Subcutaneous abdominal adipose tissue (tissue), 5 donors: Measurements from ENCODE around the gene LACTBL1.
"Not testable (repeated sequence)": the region's sequence is repeated elsewhere in the genome, so short reads cannot be mapped to it uniquely, and the experiment has no call there.

Experiments
- H3K27ac ChIP-seq: one replicate; pipeline ENCODE4 v1.7.0; 2013; ENCODE audit warnings: low read depth, mild to moderate bottlenecking, inconsistent platforms, low read length, moderate library complexity
- H3K27me3 ChIP-seq, 5 donors: one replicate each; pipeline ENCODE4 v1.7.0; 2013; ENCODE audit warnings: low read length in 5 of 5, inconsistent platforms in 1 of 5; ENCODE audit not compliant: control insufficient read depth in 5 of 5, insufficient read depth in 4 of 5
- H3K36me3 ChIP-seq, 5 donors: one replicate each; pipeline ENCODE4 v1.7.0; 2013; ENCODE audit warnings: low read length in 5 of 5; ENCODE audit not compliant: control insufficient read depth in 5 of 5, insufficient read depth in 5 of 5
- H3K4me1 ChIP-seq, 5 donors: one replicate each; pipeline ENCODE4 v1.7.0; 2013; ENCODE audit warnings: low read length in 5 of 5, mild to moderate bottlenecking in 3 of 5, moderate library complexity in 1 of 5; ENCODE audit not compliant: control insufficient read depth in 5 of 5, insufficient read depth in 5 of 5
- H3K4me3 ChIP-seq, 5 donors: one replicate each; pipeline ENCODE4 v1.7.0; 2013; ENCODE audit warnings: low read length in 5 of 5, low read depth in 1 of 5
- H3K9ac ChIP-seq, 5 donors: one replicate each; pipeline ENCODE4 v1.7.0; 2013; ENCODE audit warnings: low read length in 5 of 5, mild to moderate bottlenecking in 4 of 5, moderate library complexity in 3 of 5
- H3K9me3 ChIP-seq, 5 donors: one replicate each; pipeline ENCODE4 v1.7.0; 2013; ENCODE audit warnings: low read length in 5 of 5; ENCODE audit not compliant: control insufficient read depth in 5 of 5
- donor health status: healthy.
- donor health status: healthy.
- donor health status: healthy.
- donor health status: healthy.
- donor health status: healthy.

Gene LACTBL1, protein sequence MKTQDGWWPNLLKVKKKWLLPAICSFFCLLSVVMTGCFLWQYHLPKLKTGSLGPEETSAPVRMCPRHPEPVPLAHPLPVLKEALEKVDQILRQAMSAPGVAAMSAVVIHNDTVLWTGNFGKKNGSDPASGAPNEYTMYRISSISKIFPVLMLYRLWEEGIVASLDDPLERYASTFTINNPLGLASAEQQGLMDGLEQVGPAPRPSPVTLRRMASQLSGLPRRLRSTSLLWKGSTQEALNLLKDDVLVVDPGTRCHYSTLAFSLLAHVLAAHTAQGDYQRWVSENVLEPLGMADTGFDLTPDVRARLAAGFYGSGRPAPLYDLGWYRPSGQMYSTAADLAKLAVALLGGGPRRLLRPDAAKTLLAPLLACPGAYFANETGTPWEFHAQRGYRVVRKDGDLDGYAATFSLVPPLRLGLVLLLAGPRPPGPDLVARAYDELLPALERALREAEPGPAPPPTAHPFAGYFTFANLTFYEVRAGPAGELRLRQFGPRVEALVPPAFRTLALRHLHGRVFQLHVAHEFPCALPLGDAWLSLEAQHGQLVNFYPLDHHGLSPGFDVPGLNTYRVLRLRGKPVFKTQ

DNA sequence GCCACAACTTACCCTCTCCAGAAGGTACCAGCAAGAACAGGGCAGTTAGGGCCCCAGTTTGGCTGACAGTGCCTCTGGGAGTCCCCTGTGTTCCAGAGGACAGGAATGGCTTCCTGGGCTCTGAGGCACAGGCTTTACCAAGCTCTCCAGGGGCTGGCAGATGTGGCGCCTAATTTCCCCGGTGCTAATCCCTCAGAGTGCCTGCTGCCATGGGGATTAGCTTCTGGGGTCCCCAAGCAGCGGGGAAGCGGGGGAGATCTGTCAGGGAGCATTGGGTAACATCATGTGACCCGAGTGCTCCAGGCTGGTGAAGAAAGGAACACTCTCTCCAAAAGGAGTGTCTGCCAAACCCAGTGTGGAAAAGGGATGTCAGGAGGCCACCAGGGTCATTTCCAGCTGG, at the start of gene LACTBL1:
TSS of gene LACTBL1 (minus strand) at position 107 of the 400 bp plus-strand sequence. CDS start 550 bp downstream, outside the sequence.
- Histone ChIP-seq H3K36me3 (no peaks in the 10 kb centered on the region), H3K4me1 (peaks cover 0 to 5% (median 0%) of the 10 kb centered on the region in 5 donors), H3K27me3 (peaks cover 12 to 40% (median 20%) of the 10 kb centered on the region in 5 donors), H3K9me3 (no peaks in the 10 kb centered on the region), H3K9ac (no peak within 1 kb of the TSS), H3K27ac (no peak within 1 kb of the TSS), H3K4me3 (no peak within 1 kb of the TSS)

DNA sequence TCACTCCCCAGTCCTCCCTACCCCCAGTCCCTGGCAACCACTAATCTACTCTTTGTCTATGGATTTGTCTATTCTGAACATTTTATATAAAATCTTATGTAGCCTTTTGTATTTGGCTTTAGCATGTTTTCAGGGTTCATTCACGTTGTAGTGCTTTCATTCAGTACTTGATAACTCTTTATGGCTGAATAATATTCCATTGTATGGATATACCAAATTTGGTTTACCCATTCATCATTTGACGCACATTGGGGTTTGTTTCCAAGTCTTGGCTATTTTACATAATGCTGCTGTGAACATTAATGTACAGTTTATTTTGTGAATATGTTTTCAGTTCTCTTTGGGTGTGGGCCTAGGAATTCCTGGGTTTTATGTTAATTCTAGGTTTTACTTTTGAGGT, 49.2 kb upstream of the LACTBL1 start:
- Histone ChIP-seq H3K9me3 (peaks cover 0 to 7% (median 0%) of the 10 kb centered on the region in 5 donors), H3K4me1 (peaks cover 0 to 28% (median 20%) of the 10 kb centered on the region in 5 donors), H3K27ac (no peak overlapping the region), H3K4me3 (no peak overlapping the region), H3K27me3 (no peaks in the 10 kb centered on the region), H3K9ac (no peak overlapping the region), H3K36me3 (no peaks in the 10 kb centered on the region)

DNA sequence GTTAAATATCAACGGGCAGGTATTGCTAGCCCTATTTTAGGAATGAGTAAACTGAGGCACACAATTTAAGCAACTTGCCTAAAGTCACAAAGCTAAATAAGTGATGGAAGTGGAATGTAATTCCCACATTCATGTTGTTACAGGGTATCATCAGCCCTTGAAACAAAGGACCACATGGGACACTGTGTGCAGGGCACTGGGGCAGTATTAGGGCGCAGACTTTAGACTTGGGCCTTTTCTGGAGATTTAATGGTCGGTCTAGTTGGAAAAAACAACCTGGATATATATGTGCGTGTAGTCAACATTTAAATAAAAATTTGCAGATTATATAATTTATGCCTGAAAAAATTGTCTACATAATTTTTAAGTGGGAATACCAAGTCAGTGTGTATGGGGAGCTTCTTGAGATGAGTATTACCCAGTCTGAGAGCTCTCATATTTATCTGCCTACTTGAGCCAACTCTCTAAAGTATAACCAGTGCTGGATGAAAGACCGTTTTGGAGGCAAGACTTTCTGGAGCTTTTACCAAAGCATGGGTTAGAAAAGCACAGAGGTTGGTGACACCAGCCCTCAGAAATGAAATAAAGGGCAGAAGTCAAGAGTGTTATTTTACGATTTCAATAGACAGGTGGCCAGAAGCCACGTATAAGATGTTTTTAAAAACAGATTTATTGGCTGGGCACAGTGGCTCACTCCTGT, 48.2 kb upstream of the LACTBL1 start:
- Histone ChIP-seq H3K36me3 (no peaks in the 10 kb centered on the region), H3K27ac (peak overlapping the region; percentile 29), H3K9me3 (peaks cover 0 to 7% (median 0%) of the 10 kb centered on the region in 5 donors), H3K4me1 (peaks cover 0 to 28% (median 20%) of the 10 kb centered on the region in 5 donors), H3K27me3 (no peaks in the 10 kb centered on the region), H3K4me3 (peak overlapping the region; percentile 82 to 97 (median 95)), H3K9ac (peak overlapping the region in 4 of 5 donors; percentile 82 to 92 (median 85))

DNA sequence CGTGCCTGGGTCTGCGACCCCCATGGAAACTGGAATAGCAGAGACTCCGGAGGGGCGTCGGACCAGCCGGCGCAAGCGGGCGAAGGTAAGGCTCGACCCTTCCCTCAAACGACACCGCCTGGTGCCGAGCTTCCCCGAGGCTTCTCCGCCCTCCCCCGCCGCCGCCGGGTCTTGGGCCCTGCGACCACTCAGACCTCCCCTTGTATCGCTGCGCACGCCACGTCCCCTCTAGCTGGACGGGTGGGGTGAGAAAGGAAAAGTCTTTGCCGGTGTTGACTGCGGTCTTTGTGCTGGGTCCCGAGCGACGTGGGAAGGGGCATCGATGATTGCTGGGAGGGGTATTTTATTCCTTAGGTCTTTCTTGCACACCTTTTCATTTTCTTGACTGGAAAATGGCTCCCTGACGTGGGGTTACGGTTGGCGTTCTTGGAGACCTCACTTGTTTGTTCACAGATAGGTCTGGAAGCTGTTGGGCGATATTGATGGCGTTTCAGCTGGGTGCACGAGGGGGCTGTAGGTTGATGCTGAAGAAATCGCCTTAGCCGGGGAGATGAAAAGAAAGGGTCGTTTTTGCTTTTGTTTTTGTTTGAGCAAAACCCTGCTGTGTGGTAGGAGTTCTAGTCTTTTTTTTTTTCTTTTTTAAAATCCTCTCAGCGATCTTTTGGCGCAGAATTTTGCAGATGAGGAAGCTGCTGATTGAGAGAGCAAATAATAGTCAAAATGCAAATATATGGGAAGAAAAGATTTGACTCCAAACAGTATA, 47.4 kb upstream of the LACTBL1 start:
- peak overlapping the region; percentile 82 to 97 (median 95) for H3K4me3 ChIP-seq
- no peaks in the 10 kb centered on the region for H3K36me3 ChIP-seq
- peak overlapping the region; percentile 82 to 92 (median 86) for H3K9ac ChIP-seq
- H3K9me3 ChIP-seq = peaks cover 0 to 7% (median 0%) of the 10 kb centered on the region in 5 donors
- no peaks in the 10 kb centered on the region for H3K27me3 ChIP-seq
- H3K27ac ChIP-seq = peak overlapping the region; percentile 69
- H3K4me1 ChIP-seq = peaks cover 0 to 28% (median 20%) of the 10 kb centered on the region in 5 donors

DNA sequence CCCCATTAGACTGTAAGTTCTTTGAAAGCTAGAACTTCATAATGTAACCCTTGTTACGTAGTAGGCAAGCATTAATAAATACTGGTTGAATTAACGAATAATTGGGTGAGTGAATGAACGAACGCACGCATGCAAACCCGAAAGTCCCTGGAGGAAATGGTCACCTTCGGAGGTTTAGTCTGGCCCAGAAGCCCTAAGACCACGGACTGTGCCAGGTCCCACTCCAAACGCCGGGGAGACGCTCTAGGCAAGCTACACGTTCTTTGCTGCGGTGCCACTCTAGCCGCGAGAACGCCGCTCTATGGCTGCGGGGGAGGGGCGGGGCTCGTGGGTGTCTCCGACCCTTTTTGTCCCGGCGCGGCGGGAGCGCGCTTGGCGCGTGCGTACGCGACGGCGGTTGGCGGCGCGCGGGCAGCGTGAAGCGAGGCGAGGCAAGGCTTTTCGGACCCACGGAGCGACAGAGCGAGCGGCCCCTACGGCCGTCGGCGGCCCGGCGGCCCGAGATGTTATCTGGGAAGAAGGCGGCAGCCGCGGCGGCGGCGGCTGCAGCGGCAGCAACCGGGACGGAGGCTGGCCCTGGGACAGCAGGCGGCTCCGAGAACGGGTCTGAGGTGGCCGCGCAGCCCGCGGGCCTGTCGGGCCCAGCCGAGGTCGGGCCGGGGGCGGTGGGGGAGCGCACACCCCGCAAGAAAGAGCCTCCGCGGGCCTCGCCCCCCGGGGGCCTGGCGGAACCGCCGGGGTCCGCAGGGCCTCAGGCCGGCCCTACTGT, 46.6 kb upstream of the LACTBL1 start, which contains the start of gene KDM1A:
TSS of gene KDM1A (plus strand) at position 375 of the 769 bp plus-strand sequence. CDS start at position 504, 129 bp downstream.
- H3K27ac ChIP-seq = peak within 1 kb of the TSS; percentile 69
- H3K27me3 ChIP-seq = no peaks in the 10 kb centered on the region
- peaks cover 0 to 7% (median 0%) of the 10 kb centered on the region in 5 donors for H3K9me3 ChIP-seq
- no peaks in the 10 kb centered on the region for H3K36me3 ChIP-seq
- H3K4me3 ChIP-seq = peak within 1 kb of the TSS; percentile 82 to 97 (median 95)
- peaks cover 0 to 28% (median 20%) of the 10 kb centered on the region in 5 donors for H3K4me1 ChIP-seq
- peak within 1 kb of the TSS; percentile 84 to 92 (median 86) for H3K9ac ChIP-seq

DNA sequence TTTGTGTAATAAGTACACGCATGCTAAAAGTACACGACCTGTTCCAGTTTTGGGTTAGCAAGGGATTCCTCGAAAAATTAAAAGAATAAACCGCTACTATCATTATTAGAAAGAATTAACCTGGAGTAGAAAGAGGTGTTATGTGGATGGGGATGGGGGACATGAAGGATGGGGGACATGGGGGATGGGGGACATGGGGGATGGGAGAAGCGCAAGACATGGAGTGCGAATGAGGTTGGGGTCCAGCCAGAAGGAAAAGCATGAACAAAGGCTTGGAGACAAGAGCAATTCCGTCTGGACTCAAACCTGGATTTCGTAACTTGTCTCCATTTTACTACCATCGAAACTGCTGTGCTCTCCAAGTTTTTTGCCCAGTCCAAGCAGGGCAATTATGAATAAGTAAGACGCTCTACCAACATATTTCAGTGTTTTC, 46.0 kb upstream of the LACTBL1 start:
- H3K4me1 ChIP-seq = peaks cover 0 to 28% (median 20%) of the 10 kb centered on the region in 5 donors
- no peaks in the 10 kb centered on the region for H3K36me3 ChIP-seq
- peaks cover 0 to 7% (median 0%) of the 10 kb centered on the region in 5 donors for H3K9me3 ChIP-seq
- peak overlapping the region; percentile 69 for H3K27ac ChIP-seq
- H3K27me3 ChIP-seq = no peaks in the 10 kb centered on the region
- H3K4me3 ChIP-seq = peak overlapping the region; percentile 82 to 97 (median 95)
- H3K9ac ChIP-seq = peak overlapping the region; percentile 42 to 92 (median 79)

DNA sequence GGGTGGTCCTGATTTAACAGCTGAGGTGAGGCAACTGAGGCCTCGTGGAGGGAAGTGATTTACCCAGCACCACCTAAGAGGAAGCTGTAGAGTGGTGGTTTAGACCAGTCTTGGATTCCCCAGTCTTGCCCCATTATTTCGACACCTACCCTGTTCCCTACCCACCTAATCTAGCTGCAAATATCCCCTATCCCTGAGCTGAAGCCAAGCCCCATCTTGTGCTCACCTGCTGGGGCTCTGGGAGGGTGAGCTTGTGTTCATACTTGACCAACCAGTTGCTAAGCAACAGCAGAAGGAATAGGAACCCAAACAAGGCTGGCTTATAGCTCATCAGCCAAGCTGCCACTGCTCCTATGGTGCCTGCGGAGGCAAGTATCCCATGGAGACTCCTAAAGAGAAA, 41.0 kb upstream of the LACTBL1 start:
- no peaks in the 10 kb centered on the region for H3K27me3 ChIP-seq
- no peaks in the 10 kb centered on the region for H3K9me3 ChIP-seq
- H3K4me1 ChIP-seq = peaks cover 0 to 4% (median 0%) of the 10 kb centered on the region in 5 donors
- H3K27ac ChIP-seq = no peak overlapping the region
- H3K4me3 ChIP-seq = no peak overlapping the region
- H3K9ac ChIP-seq = no peak overlapping the region
- H3K36me3 ChIP-seq = no peaks in the 10 kb centered on the region

DNA sequence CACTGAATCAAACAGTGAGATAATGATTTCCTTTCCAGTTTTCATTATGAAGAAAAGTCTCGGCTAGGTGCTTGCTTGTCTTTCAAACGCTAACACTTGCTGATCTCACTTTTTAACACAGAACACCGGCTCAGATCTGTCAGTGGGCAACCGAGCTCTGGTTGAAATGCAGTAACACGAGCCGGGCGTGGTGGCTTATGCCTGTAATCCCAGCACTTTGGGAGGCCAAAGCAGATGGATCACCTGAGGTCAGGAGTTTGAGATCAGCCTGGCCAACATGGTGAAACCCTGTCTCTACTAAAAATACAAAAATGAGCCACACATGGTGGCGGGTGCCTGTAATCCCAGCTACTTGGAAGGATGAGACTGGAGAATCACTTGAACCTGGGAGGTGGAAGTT, 37.4 kb upstream of the LACTBL1 start:
- H3K4me1 ChIP-seq, H3K27ac ChIP-seq, H3K27me3 ChIP-seq, H3K9ac ChIP-seq, H3K36me3 ChIP-seq, H3K4me3 ChIP-seq, H3K9me3 ChIP-seq: not testable (repeated sequence)

DNA sequence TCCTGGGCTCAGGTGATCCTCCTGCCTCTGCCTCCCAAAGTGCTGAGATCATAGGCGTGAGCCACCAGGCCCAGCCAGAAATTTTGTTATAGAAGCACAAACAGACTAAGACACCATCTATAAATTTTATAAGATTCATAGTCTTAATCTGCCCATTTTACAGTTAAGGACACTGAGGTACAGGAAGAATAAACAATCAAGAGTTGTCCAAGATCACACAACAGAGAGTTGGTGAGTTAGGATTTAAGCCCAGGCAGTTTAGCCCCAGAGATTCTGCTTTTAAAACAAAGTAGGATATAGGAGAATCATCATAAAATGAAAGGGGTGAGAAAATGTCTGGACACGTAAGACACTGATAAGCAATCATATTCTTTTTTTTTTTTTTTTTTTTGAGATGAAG, 36.2 kb upstream of the LACTBL1 start:
- Histone ChIP-seq H3K9ac (no peak overlapping the region), H3K27me3 (peaks cover 0 to 3% (median 0%) of the 10 kb centered on the region in 5 donors), H3K36me3 (no peaks in the 10 kb centered on the region), H3K4me1 (no peaks in the 10 kb centered on the region), H3K9me3 (no peaks in the 10 kb centered on the region), H3K27ac (no peak overlapping the region), H3K4me3 (no peak overlapping the region)
